Stimulated activated CD4-positive, alpha-beta T cell treated with anti-CD3 and anti-CD28 coated beads, TNF-alpha, amount 100 ng/mL, for 48 hours (primary cell): ENCODE results near the gene JAG2.

Source experiments
- DNase-seq, 3 donors: peaks; one replicate each; pipeline ENCODE4 v3.0.0-alpha.2; 2020; ENCODE audit warnings: low read depth in 3 of 3

JAG2 gene

DNA sequence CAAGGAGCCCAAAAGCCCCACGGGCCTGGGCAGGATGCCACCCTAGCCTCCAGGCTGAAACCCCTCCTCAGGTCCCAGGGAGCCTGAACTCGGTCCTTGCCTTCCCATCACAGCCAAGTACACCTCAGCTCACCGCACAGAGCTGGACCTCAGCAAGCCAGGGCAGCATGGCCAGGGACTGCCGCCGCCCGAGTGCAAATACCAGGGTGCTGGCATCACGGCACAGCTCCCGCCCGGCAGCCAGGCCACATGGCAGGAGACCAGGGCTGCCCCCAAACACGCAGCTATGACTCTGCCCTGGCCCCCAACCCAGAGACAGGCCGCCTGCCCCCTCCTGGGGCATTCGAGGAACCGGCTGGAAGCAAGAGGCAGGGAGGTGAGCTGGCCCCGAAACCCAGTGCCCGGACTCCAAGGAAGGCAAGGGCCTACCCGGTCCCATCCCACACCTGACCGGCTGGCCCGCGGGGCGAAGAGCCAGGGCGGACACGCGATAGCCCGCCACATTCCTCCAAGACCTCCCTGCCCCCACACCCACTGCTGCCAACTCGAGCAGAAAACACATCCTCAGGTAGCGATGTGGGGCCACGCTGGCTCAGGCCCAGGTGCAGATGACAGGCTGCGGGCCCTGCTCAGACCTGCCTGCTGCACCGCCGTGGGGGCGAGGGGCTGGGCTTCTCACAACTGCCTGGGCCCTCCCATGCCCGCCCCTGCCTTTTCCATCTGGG lies 2.7 kb downstream of the JAG2 start:
- no peak for DNase-seq

DNA sequence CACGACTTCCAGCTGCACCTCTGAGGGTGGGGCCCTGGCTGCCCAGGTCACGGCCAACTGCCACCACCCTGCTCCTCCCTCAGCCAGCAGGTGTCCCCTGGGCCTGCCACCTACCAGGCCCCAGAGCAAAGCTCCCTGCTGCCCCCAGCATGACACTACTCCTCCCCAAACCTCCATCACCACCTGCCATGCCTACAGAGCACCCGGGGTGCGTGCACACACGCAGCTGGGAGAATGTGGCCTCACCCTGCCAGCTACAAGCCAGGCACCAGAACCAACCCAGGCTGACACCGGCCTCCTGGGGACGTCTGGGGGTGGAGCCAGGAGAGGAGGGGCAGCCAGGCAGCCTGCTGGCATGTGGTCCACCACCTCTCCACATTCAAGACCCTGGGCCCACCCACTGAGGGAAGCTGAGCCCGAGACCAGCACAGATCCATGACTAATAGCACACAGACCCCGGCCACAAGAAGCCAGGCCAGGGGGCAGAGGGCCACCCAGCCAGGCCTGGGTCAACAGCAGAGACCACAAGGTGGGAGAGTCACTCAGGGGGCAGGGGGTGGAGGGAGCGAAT lies 3.4 kb downstream of the JAG2 start:
- no peak for DNase-seq

DNA sequence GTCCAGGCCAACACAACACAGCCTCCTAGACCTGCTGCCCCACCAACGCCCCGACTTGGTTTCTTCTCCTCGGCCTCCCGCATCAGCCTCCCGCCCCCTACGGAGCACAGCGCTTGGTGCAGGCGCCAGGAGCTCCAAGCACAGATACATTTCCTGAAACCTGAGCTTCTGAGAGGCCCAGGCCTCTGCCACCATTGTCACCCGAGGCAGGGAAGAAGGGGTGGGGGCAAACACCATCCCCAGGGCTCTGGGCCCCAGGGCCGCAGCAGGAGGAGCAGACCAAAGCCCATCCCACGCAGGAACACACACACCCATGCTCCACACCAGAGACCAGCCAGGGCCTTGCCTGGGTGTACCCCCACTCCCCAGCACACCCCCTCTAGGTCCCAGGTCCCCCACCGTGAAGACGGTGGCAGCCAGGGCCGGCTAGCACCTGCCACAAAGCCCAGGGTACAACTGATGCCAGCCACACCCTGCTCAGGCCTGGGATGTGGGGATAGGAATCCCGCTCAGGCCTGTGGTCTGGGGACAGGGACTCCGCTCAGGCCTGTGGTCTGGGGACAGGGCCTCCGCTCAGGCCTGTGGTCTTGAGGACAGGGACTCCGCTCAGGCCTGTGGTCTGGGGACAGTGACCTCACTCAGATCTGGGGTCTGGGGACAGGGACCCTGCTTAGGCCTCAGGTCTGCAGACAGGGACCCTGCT lies 5.4 kb downstream of the JAG2 start:
- DNase-seq: no peak

DNA sequence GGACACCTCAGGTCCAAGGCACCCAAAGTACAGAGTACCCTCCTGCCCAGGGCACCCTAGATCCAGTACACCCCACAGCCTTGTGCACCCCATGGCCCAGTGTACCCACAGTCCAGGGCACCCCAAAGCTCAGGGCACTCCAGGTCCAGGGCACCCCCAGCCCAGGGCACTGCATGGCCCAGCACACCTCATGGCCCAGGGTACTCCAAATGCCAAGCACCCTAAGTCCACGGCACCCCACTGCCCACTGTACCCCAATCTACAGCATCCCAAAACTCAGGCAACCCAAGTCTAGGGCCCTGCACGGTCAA lies 6.0 kb downstream of the JAG2 start:
- DNase-seq: no peak

DNA sequence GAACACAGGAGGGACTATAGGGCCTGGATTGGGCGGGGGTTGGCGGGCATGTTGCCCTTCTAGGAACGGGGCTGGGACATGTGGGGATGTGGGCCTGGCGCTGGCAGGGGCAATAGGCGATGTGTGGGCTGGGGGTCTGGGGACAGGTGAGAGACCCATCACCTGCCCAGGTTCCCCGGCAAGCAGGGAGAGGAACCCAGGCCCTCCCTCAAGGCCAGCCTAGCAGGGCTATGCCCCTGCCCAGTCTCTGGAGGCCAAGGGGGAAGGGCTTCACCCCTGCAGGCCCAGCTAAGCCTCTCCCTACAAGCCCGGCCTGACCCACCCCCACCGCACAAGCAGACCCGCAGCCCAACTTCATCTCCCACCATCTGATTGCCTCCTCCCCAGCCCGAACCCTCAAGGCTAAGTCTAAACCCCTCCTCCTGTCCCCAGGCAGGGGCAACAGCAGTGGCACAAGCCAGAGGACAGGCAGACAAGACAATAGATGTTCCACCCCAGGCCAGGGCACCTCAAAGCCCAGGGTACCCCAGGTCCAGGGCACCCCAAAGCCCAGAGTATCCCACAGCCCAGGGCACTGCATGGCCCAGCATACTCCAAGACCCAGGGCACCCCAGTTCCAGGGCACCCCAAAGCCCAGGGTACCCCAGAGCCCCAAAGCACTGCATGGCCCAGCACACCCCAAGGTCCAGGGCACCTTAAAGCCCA lies 6.5 kb downstream of the JAG2 start:
- DNase-seq: no peak

DNA sequence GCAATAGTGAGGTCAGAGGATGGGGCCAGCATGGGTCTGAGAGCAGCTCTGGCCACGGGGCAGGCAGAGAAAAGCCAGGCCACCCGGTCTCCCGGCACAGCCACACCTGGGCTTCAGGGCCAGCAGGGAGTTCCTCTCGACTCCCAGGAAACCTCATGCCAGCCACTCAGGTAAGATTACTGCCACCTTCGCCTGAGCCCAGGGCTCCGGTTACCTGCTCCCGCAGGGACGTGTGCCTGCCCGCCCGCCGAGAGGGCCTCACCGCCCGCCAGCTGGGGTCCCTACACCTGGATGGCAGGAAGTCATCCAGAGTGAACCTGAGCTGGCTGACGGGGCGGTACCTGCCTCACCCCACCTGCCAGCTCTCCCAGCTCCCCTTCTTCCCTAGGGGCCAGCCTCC lies 7.3 kb downstream of the JAG2 start:
- DNase-seq: no peak

DNA sequence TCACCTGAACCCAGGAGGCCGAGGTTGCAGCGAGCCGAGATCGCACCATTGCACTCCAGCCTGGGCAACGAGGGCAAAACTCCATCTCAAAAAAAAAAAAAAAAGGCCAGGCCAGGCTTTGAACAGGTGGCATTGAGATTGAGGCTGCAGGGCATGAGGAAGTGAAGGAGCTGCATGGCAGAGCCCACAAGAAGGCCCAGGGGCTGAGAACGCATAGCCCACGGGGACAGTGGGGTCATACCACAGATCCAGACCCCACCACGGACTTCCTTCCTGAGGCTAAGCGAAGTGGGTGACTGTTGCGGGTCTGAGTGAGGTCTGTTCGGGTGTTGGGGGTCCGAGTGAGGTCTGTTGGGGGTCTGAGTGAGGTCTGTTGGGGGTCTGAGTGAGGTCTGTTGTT lies 7.8 kb downstream of the JAG2 start:
- no peak for DNase-seq

DNA sequence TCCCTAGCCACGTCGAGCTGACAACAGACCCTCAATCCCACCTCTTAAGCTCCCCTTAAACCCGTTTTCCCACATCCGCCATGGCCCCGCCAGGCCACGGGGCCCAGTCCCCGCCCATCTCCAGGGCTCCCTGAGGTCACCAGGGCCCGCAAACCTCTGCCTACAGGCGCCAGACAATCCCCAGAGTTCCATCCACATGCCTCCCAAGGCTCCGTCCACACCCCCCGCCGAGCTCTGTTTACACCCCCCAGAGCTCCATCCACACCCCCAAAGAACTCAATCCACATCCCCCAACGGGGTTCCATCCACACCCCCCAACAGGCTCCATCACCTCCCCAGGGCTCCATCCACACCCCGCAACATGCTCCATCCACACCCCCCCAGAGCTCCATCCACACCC lies 9.2 kb downstream of the JAG2 start:
- DNase-seq: no peak

DNA sequence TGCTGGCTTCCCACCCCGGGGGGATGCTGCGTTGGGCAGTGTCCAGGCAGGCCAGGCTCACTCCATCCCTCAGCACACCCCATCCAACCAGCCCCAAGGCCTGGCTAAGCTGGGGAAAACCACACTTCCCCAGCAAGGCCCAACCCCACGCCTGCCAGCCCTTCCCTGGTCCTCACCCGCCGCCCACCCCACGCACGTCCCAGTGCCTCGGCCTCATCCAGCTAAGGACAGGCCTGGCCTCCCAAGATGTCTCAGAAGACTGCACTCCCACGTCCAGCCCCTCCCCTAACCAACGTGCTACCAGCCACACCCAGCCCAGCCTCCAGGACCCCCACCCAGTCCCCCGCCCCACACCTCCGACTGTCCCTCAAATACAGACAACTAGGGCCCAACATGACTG lies 9.8 kb downstream of the JAG2 start:
- DNase-seq: no peak

DNA sequence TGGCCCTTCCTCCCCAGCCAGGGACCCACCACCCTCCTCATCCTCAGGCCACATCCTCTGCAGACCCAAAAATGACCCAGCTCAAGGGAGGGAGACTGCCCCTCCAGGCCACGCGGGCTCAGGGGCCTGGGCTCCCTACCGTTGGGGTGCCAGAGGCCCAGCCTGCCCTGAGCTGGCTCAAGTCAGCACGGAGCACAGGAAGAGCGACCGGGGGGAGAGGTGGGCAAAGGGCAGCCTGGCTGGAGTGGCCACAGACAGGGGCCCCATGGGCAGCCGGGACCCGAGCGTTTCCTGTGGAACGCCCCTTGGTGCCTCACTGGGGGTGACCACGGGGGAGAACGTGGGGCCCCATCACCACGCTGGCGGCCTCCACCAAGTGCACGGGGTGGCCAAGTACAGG lies 10.7 kb downstream of the JAG2 start:
- DNase-seq: no peak

DNA sequence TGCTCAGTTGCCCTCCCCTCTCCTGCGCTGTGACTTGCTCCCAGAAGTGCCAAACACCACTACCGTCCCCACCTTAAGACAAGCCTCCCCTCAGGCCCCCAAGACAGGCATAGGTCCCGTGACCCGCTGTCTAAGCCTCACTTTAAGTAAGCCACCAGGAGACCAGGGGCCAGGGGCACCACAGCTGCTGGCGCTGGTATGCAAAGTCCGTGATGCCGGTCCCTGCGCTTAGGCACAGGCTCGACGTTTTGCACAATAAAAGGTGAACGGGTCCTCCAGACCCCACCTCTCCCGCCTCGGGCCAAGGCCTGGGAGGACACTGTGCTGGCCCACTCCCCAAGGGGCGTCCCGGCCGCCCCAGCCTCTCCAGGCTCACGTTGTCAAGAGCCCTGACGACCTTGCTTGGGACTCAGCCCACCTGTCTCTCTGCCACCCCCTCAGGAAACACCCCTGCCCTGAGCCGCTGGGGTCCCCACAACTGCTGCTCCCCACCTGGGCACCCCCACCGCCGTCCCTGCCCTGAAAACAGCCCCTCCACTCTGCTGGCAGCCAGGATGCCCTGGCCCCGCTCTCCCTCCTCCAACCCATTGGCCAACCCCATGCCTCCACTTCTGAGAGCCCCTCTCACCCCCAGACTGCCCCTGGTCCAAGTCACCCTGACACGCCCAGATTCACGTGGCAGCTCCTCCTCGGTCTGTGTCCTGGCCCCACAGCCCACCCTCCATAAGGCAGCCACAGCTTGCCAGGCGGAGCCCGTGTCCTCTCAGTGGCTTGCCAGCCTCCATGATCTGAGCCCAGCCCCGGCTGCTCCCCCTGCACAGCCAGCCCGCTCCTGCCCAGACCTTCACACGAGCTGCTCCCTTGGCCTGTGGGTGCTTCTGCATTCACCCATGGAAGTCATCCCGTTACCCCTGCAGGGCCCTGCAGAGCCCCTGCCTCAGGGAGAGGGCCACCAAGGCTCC lies 11.9 kb downstream of the JAG2 start:
- no peak for DNase-seq

DNA sequence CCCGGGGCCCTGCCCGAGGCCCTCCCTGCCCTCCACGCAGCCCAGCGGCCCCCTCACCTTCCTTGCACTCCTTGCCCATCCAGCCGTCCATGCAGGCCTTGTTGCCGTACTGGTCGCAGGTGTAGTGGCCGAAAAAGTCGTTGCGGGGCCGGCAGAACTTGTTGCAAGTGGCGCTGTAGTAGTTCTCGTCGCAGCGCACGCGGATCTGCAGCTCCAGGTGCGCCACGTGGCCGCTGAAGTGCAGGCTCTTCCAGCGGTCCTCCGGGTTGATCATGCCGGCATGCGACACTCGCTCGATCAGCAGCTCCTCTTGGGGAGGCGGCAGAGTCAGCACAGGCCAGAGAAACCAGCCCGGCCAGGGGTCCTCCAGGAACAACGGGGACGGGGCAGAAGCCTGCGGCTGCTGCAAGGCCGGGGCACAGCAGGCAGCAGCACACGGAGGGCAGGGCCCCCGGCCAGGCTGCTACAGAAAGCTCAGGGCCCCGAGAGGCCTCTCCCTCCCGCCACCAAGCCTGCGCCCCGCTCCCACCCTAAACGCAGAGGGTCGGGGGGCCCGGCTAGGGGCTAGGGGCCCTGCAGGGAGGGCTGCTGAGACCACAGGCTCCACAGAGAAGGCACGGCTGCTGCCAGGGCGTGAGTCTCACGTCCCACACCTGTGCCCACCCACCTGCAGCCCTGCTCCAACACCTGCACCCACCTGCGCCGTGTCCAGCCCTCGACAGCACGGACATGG lies 12.7 kb downstream of the JAG2 start:
- no peak for DNase-seq

DNA sequence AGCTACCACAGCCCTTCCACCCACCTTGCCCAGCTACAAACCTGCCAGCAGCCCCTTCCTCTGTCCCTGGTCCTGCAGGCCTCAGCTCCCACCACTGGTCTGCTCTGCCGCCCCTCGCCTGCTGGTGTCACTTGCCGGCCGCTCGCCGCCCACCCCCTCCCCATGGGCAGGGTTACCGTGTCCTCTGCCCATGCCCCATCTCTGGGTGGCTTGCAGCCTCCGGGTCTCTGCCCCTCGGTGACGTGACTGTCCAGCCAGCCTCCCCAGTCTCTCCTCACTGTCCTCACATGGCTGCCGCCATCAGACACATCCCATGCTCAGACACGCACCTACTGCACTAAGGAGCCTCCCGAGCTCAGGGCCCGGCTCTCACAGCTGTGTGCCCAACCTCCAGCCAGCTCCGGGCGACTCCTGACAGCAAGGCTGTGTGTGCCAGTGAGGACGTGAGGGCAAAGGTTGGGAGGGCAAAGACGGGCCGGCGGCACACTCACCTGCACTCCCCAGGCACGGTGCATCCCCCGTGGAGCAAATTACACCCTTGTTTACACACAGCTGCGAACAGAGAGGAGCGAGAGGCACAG lies 13.4 kb downstream of the JAG2 start:
- no peak for DNase-seq

DNA sequence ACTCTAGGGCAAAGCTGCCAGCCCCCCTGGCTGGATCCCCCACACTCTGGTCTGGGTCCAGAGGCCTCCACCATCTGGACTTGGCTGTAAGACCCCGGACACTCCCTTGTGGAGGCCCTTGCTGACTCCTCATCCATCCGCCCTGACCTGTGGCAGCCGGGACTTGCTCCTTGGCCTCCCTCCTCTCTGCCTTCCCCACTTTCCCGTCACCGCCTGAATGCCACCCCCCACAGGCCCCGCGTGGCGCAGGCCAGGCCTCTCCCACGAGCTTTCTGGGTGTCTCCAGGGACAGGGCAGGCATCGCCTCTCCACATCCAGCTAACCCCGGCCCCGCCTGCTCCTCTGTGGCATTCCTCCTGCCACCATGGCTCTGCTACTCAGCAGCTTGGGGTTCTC lies 14.1 kb downstream of the JAG2 start:
- no peak for DNase-seq

DNA sequence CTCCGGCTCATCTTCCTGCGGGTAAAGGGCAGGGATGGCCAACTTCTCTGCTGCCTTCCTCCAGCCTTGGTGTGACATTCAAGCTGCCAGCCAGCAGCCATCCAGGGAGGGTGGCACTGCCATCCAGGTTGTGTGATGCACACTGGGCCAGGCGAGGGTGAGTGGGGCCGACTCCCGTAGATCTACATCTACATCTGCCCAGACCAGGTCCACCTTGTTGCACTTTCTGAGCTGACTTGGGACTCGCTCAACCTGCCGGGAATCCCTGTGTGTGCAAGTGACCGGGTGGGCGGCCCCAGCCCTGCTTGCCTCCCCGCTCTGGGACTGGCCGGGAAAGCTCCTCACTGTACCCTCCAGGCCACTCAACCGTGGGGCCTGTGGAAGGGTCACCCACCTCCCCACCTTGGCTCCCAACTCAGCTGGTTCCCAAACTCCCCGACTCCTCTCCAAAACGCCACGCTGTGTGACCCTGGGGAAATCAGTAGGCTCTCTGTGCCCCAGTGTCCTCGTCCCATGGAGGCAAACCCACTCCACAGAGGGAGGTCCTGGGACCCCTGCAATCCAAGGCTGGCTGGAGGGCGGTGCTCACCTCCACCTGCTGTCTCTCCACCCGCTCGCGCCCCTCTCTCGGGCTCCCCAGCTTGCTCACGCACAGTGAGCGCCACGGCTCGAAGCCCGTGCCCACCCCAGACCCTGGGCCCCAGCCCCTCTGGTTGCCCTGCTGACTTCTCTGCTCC lies 14.7 kb downstream of the JAG2 start:
- DNase-seq: no peak

DNA sequence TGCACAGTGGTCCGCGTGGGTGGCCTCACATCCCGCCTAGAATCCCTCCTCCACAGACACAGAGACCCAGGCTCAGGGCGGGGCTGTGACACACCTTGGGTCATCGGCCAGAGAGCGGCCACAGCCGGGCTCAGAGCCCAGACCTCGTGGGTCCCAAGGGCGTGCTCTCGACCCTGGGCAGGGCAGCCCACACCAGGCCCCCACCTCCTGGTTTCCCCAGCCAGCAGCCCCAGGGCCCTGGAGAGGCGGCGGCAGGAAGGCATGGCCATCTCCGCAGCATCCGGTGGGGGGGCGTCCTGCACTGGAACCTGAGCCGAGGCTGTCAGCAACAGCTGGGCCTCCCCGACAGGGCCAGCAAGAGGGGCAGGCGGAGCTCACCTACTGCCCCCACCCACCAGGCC lies 15.2 kb downstream of the JAG2 start:
- no peak for DNase-seq

DNA sequence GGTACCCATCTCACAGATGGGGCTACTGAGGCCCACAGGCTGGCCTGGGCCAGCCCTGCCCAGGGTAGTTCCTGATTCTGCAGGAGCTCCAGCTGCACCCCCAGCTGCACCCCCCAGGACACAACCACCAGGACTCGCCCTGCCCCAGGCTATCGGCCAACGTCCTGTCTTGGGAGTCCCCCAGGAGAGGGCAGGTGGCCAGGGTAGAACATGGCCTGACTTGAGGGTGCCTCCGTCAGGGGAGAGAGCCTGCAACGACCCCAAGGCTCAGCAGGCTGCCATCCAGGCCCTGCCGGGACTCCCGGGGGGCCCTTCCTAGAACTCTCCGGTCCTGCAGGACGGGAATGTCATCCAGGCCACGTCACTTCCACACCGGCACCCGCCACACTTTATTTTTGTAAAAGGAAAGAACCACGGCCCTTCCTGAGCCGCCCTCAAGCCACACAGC lies 15.8 kb downstream of the JAG2 start:
- no peak for DNase-seq

DNA sequence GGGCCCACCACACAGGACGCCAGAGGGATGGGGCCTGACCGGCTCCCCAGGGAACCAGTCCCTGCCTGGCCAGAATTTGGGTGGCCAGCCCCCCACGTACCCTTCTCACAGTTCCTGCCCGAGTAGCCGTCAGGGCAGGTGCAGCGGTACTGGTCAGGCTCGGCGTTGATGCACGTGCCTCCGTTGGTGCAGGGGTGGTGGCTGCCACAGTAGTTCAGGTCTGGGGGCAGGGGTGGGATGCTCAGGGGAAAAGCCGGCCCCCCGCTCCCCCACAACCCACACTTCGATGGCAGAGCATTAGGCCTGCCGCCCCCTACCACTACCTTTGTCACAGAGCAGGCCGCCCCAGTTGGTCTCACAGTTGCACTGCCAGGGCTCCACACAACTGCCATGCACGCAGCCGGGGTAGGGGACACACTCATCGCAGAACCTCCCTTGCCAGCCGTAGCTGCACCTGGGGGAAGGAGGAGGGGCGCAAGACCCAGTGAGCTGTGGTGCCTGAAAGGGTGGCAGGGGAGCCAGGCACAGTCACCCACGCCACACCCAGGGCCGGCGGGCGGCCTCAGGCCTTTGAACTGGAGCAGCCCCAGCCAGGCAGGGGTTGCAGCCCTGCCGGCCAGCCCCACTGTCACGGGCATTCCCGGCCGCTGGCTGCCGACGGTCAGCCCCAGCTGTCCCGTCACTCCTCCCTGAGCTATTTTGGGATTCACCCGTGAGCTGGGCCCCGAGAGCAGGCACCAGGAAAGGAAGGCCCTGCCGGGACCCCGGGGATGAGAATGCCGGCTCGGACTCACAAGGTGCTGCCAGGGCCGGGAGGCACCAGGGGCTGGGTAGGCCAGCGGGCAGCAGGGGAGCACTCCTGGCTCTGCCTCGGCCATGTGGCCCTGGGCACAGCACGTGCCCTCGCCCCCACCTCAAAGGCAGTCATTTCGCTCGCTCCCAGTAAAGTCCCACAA lies 16.5 kb downstream of the JAG2 start:
- no peak for DNase-seq
